NCI-H526 treated with DMSO at 0.1 percent for 48 hours (cell line): ENCODE data around the gene ANO4.
A peak's percentile ranks its signal among the peaks of the same experiment; 100 is the strongest.

ENCODE experiments used
- DNase-seq: peaks from one replicate; lab custom pipeline; 2025; lab: John Stamatoyannopoulos, UW

ANO4 gene

DNA sequence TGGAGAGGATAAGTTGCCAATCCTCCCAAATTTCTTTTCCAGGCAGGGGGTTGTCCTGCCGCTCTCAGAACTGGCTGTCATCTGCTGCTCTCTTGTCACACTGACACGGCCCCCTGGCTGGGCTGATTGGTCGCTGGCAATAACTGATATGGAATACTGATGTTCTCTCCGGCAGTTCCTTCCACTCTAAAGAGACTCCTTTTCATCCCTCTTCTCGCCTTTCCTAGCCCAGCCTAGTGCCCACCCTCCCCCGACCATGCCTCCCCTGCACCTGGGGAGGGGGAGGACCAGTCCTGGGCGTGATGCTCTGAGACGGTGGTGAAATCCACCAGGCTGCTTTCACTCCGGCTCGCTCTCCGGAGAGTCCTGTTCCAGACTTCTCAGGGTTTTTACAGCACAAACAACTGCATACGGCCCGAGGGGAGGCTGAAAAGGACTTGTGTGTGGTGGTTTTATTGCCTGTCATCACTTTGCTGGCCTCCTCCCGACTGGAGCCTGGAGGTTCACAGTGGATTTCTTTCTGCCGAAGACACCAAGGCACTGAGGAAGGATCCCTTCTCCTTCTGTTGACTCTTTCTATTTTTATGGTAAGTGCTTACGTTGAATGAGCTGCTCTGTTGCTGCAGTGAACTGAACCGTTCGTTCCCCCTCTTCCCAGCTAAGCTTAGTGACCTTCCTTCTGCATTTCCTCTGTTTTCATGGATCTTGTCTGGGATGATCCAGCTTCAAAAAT, at the start of gene ANO4:
ANO4 (plus strand) TSS at position 336 of the 733 bp plus-strand sequence. CDS start 107,010 bp downstream, outside the sequence.
- DNase-seq = peak; percentile 24

DNA sequence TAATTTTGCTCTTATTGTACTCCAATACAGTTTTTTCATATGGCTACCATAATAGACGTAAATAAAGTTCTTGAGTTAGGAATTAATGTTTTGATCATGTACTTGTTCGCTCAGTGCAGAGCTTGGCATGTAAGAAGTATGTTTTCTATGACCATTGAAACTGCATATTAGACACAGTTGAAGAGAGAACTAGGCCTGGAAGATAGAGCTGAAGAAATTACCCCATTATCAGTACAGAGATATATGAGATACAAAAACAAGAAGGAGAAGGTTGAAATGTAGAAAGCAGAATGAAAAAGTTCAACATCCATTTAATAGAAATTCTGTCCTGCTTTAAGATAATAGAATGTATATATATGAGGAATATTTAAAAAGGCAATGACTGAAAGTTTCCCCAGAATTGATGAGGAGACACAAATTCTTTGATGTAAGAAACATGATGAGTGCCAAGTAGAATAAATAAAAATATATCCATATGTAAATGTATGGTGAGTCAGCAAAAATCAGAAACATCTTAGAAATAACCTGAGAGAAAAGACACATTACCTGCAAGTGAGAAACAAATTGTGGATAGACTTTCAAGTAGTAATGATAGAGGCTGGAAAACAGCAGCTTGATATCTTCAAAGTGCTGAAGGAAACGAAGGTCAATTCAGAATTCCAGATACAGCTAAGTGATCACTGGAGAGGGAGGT, 49.1 kb upstream of the ANO4 start:
- DNase-seq = no peak

DNA sequence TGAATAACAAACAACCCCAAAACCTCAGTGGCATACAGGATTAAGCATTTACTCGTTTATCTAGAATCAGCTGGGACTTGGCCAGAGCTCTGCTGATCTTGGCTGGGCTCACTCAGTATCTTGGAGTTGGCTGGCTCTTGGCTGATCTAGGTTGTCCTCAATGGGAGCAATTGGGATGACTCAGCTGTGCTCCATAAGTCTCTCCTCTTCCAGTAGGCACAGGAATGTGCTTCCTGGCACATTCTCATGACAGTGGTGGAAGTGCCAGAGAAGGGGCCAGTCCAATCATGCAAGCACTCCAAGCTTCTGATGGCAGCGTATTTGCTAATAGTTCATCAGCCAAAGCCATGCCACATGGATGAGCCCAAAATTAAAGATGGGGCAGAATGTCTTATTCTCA, 41.7 kb upstream of the ANO4 start:
- no peak for DNase-seq

DNA sequence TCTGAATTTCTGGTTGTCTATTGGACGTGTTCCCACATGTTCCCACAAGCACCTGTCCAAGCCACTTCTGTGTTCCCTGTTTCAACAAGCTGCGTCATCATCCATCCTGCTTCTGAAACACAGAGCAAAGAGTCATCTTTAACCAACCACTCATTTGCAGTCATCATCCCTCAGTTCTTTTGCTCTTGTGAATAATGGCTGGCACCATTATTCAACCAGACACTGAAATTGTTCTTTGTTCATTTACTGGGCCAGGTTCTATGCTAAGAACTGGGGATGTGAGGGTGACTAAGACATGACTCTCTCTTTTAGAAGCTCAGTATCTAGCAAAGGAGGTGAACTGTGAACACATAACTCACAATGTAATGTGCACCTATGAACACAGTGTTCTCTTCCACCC, 40.7 kb upstream of the ANO4 start:
- DNase-seq = no peak

DNA sequence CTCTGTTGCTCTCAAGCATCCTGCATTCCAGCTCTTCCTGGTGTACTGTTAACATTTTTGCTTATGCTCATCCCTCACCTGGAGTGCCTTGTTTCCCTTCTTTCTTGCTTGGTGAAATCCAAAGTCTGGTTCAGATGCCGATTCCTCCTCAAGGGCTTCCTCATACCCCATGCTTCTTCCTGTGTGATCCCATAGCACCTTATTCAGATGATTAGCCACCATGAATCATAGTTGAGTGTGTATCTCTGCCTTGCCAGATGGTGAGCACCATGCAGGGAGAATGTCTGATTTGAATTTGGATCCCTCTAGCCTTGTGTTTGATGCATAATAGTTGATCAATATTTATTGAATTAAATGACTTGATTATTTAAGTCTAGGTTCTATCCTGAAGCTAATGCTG, 39.4 kb upstream of the ANO4 start:
- DNase-seq = no peak

DNA sequence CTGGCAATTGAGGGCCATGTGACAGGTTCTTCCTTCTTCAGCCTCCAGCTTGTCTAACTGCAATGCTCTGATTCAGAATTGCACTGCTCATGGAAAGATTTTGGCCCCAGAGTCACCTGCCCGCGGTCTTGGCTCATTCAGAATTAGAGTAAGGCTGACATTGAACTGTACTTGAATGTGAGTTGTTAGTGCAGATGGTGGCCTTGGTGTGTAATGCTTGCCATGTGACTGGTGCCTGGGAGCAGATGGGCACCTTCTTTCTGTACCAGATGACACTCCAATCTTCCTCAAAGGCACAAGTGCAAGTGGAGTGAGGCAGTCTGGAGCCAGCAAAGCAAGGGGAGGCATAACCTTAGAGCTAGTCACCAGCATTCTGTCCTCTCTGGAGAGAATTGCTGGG, 36.5 kb upstream of the ANO4 start:
- no peak for DNase-seq

DNA sequence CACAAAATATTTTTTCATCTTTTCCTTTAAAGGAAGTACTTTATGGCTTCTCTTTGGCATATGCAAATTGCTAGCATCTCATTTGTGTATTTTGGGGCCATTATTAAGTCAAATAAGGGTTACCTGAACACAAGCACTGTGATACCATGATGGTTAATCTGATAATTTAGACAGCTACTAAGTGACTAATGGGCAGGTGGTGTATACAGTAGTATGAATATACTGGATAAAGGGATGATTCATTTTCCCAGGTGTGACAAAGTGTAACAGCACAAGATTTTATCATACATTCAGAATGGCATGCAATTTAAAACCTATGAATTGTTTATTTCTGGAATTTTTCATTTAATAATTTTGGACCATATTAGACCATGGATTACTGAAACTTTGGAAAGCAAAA, 27.2 kb upstream of the ANO4 start:
- DNase-seq = no peak

DNA sequence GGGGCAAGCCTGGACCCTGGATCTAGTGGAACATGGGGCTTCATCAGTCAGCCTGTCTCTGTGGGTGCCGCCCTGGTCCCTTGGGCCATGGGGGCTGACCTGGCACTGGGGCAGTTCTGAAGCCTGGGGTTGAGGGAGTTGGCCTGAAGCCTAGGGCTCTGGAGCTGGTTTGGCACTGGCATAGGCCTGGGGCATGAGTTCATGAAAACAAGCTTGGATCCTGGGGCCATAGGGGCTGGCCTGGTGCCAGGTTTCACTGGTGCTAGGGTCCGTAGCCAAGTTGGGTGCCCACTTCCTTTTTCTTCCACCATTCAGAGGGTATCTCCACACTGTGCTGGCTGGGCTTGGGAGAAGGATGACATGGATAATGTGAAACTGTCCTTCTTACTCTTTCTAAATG, 26.6 kb upstream of the ANO4 start:
- DNase-seq = no peak

DNA sequence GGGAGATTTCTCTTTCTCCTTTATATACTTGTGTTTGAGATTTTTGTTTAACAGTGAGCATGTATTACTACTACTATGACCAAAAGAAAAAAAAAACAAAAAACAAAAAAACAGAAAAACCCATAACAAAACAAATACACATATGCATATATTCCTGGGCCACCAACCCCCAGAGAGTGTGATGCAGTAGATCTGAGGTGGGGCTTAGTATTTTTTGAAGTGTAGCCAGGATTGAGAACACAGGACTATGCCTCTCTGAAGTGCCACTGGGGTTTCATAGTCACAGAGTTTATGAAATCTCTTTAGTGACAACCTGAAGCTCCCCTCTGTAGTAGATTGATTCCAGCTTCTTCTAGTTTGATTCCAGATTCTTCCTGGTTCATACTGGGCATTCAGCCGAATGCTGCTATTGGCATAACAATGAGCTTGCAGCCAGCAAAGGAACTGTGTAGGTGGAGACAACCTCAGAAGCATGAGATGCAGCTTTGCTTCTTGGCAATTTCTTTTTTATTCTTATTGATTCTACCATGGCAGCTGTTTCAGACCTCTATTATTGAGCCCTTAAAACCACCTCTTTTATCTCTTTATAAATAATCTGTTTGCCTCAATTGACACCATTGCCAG, 15.5 kb upstream of the ANO4 start:
- no peak for DNase-seq

DNA sequence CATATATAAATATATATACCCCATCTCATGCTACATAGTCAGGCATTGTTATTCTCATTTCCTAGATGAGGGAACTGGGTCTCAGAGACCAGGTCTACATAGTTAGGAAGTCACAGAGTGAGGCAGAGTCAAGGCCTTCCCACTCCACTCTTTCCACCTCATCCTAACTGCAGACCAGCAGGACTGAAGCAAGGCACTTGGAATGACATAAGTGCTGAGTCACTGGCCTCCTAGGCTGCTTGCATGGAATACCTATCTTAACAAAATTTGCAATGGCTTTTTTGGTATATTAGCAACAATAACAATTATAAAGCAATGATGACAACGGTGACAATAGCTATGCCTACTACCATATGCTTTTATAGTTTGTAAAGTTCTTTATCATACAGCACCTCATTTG, 5.4 kb upstream of the ANO4 start:
- DNase-seq = no peak

DNA sequence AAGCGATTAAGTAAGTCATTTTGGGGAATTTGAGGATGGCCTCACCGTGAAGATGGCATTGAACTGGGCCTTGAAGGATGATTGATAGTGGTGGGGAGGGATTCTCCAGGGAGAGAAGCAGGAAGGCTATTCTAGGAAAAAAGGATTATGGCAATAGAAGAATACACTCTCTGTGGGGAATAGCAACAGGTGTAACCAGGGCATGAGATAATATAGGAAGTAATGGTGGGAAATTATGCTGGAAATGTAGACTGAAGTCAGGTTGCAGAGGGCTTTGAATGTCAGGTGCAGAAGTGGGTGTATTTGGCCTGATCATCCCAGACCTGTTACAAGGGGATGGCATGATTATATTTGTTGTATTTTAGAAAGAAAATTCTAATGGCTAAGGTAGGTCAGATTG, 4.6 kb upstream of the ANO4 start:
- DNase-seq = no peak

DNA sequence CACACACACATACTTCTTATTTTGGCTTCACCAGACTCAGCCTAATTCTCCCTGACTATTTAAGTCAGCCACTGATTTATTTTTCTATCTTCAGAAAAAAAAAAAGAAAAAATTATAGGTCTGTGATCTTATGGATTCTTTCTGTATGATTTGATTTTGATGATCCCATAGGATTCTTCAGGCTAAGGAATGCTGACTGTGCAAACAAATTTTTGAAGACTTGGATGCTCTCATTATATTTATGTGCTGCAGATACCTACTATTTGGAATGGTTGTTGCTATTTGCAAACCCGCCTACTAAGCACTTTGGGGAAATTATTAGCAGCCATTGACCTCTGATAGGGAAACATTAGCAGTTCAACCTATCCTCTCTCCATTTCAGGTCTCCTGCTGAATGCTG, 4.0 kb upstream of the ANO4 start:
- no peak for DNase-seq

DNA sequence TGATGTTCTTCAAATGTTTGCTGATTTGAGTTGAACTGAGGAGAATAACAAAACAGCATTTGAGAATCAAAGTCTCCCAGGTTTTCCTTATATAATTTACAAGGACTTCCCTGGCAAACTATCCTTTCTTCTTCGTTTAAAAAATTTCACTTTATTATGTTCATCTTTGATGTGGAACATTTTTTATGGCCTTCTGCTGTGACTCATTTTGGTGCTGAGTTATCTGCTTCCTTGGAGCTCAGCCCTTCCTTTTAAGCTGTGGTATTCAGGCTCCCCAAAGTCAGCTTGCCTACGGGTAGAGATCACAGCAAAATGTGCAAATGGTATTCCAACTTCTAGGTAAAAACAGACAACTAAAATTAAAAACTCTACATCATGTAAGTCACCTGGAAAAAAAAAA, 1.4 kb upstream of the ANO4 start:
- DNase-seq = no peak

DNA sequence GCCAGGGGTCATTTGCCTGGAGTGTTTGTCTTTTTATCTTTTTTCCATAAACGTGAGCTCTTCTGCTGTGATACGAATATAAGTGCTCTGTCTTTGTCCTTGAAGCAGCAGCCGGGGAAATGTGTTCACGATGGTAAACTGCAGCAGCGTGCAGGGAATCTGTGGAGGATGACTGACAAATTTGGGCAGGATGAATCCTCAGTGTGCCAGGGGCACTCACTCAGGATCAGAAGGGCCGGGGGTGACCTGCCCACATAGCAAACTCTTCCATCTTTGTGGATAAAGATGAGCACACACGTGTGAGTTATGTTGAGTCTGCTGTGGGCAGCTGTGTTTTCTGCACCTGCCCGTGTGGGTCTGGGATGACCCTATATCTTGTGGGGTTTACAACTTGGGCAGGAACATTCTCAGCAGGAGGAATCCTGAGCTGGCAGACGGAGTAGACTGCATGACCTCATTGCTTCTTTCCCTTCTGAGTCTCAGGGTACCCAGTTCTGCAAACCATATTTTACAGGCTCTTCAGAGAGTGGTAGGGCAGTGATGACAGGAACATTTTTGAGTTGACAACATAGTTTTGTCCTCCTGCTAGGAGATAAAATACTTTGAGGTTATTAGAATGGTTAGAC, 711 bp downstream of the ANO4 start:
- DNase-seq = no peak

DNA sequence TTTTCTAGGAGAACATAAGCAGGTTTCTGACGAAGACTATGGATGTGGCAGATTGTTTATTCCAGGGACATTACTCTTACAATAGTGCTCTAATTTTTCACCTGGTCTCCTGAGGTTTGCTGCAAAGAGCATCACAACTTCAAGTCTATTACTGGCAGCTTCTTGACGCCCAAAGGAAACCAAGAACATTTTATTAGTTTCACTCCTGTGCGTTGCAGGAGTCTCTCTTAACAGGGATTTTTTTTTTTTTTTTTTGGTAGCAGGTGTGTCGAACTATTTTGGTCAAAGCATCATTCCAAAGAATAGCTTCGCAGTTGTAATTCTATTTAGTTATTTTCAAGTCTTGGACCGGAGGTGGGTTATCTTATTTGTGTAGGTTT, 1.2 kb downstream of the ANO4 start:
- DNase-seq = no peak

DNA sequence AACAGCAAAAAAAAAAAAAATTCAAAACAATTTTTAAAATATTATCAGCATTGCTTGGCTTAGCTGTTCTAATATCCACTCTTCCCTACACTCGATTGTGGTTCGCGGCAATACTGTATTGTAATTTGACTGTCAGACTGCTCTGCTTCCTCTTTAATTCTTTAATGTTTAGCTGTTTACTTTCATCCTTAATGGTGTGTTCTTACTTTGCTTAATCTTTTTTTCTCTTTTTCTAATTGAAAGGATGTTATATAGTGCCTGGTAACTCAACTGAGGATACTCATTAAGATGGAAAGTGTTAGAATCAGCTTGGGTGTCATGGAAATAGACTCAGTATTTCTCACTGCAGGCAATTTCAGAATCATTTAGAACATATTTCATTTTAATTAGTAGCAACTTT, 2.0 kb downstream of the ANO4 start:
- no peak for DNase-seq

DNA sequence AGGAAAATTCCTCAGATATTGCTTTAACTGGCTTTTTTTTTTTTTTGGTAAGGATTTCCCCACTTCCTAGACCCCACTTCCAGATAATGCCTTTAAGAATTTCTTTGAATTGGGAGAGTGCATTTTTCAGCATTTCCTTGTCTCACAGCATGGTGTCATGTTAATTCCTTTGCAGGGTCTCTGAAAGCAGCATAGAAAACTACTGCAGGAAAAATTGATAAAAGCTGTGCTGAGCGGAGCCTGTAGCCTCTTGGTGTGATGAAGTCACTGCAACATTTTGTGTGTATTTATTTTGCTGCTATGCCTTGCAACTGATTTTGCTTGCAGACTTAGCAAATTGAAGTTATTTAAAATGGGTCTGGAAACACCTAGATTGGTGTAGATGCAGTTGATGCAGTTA, 2.7 kb downstream of the ANO4 start:
- DNase-seq = no peak

DNA sequence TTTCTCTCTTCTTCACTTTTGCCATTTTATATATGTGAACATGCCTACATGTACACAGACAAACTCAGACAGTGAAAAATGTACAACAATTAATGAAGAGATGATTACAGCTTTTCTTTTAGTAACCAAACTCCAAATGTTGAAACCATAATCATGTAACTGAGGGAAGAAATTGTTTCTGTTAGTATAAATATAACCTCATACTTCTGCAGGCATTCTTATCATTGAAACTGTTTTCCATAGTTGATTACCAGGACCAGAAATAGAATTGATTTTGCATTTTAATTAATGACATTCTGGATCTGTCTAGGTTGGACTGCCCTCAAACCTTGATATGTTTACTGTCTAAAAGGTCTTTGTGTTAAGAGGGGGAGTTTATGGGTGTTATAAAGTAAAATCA, 3.2 kb downstream of the ANO4 start:
- no peak for DNase-seq

DNA sequence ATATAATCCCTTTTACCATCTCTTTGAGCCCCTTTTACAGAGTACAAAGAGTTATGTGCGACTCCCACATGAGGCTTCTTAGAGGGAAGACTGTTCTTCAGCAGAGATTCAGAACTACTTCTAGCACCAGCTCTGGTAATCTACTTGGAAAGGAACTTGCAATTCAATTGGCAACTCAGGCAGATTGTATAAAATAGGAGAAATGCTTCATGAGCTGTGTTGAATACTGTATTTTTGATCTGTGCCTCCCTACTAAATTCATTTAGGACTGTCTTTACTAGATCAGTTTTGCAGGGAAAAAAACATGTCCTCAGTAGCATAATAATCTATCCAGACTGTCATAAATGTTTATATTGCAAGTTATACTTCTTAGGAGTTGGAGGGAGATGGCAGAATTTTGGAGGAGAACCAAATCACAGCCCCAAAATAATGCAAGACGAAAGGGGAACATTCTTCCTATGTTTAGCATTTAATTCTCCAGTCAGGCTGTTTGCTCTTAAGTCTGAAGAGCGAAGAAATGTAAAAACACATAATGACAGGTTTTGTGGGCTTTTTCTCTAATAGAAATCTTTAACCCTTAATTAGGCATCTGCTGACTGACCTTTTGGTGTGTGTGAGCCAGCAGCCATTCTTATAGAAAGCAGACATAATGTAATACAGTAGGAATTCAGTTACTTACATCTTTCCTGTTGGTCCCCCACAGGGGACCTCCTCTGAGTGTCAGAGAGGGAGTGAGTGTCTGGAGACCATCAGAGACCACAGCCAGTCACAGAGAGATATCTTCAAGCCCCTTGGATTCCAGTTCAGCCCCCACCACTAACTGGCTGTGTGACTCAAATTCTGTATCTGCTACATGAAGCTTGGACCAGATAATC, 3.9 kb downstream of the ANO4 start:
- DNase-seq = no peak

DNA sequence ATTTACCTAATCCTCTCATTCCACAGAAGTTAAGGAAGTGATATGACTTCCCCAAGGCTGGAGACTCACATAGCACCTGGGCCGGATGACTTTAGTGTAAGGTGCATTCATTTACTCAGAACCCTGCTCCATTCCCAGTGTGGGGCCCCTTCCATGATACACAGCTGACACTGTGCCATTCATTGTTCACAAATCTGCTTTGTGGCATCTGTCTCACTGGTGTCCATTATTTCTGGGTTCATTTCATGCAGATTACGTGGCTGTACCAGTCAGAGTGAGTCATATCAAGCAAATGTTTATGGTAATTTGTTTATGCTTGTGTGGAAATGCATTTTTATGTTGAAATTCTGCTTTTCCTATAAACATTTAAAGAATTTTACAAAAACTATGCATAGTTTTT, 5.2 kb downstream of the ANO4 start:
- no peak for DNase-seq

DNA sequence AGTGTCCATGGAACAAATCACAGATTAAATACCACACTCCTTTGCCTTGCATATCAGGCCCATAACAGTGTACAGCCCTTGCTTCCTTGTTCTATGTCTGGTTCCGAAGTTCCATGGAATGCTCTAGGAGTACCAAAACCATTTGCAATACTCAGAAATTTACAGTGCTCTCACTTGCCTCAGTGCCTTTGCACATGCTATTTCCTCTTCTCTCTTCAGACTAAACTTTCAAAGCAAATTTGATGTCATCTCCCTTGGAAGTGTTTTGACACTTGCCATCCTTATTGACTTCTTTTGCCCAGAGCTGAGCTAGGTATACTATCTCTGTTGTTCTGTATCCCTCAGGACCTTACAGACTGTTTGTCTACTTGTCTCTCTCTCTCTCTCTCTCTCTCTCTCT, 6.1 kb downstream of the ANO4 start:
- DNase-seq = no peak

DNA sequence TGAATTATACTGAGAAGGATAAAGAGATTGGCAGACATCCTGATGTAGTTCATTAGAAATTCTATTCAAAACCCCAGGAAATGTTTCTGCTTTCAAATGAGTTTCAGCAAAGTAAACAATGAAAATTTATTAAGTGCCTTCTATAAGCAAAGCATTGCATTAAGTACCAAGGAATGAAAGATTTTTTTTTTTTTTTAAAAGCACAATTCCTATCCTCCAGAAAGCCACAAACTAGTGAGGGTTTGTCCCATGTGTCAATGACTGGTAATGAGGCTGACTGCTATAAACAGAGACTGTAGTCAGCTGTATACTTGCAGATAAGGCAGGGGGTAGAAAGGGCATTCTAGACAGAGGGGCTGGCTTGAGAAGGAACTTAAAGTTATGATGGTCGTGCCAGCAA, 6.7 kb downstream of the ANO4 start:
- no peak for DNase-seq
